Measurements from ENCODE around the gene HACE1.

HACE1 gene

DNA sequence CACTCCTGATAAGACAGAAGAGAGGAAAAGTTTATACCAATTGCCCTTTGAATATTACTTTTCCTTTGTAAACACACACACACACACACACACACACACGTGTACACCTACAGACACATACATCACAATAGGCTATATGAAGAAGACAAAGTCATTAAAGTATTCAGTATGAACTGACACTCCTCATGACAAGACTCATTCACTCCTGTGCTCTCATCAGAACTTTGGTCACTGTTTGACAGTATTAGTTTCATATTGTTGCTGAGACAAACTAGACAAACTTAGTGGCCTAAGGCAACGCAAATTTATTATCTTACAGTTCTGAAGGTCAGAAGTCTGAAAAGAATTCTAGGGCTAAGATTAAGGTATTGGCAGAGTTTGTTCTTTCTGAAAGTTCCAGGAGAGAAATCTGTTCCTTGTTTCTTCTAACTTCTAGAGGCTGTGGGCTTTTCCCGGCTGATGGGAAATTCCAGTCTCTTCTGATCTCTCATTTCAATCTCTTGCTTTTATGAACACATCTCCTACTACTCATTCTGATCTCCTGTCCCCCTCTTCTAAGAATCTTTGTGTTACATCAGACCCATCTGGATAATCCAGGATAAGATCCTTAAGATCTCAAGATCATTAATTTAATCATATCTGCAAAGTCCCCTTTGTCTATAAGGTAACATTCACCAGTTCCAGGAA is 171.3 kb downstream of the HACE1 start:
- TF ChIP-seq, protein P1, sequence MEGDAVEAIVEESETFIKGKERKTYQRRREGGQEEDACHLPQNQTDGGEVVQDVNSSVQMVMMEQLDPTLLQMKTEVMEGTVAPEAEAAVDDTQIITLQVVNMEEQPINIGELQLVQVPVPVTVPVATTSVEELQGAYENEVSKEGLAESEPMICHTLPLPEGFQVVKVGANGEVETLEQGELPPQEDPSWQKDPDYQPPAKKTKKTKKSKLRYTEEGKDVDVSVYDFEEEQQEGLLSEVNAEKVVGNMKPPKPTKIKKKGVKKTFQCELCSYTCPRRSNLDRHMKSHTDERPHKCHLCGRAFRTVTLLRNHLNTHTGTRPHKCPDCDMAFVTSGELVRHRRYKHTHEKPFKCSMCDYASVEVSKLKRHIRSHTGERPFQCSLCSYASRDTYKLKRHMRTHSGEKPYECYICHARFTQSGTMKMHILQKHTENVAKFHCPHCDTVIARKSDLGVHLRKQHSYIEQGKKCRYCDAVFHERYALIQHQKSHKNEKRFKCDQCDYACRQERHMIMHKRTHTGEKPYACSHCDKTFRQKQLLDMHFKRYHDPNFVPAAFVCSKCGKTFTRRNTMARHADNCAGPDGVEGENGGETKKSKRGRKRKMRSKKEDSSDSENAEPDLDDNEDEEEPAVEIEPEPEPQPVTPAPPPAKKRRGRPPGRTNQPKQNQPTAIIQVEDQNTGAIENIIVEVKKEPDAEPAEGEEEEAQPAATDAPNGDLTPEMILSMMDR (IDR thresholded peaks at IDR 0.05; ENCODE audit: insufficient read depth, low read length, poor library complexity, severe bottlenecking), result no peak
- Histone ChIP-seq H3K27me3 (replicated peaks; ENCODE audit: control insufficient read depth, insufficient read depth, low read length) (no peaks in the 10 kb centered on the region), H3K4me3 (replicated peaks; ENCODE audit: low read depth, low read length) (no peak overlapping the region), H3K36me3 (ENCODE audit: control insufficient read depth, insufficient read depth, low read length) (no peaks in the 10 kb centered on the region)
- DNase-seq (ENCODE audit: extremely low read depth, insufficient read length), result peak; percentile 13

- no peak for DNase-seq (ENCODE audit: extremely low read depth, insufficient read length)
- TF ChIP-seq, protein P1 (IDR thresholded peaks at IDR 0.05; ENCODE audit: insufficient read depth, low read length, poor library complexity, severe bottlenecking), result no peak
- Histone ChIP-seq H3K36me3 (ENCODE audit: control insufficient read depth, insufficient read depth, low read length) (no peaks in the 10 kb centered on the region), H3K27me3 (replicated peaks; ENCODE audit: control insufficient read depth, insufficient read depth, low read length) (no peaks in the 10 kb centered on the region), H3K4me3 (replicated peaks; ENCODE audit: low read depth, low read length) (no peak overlapping the region)
Measured at GRCh38 chr6:104686550-104687175, 173.1 kb downstream of the HACE1 start.

DNA sequence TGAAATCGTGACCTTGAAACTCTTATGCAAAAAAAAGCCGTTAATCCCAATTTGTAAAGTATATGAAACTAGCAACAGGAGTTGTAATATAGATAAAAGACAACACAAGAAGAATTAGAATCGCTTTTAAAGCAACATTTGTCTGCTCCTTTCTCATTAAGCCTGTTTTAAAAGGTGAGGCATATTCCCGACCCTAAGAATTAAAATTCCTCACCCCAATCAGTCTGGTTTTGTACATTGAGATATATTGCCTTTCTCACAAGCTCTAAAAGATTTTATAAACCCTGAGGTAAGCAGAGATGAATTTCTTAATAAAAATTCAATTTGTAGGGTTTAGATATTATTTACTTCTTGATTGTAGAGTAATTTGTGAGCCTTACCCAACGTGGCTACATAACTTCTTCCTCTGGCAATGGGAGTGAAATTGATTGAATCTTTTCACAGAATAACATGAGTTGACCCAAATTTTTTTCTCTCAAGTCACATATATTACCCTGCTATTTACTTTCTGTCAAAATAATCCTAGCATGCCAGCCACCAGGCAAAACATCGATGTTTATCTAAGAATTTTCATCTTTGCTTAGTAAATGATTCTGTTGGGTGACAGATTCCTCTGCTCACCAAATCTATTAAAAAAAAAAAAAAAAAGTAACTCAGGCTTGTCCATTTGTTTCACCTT is 173.7 kb downstream of the HACE1 start:
- H3K27me3 ChIP-seq (replicated peaks; ENCODE audit: control insufficient read depth, insufficient read depth, low read length), result no peaks in the 10 kb centered on the region
- no peaks in the 10 kb centered on the region for H3K36me3 ChIP-seq (ENCODE audit: control insufficient read depth, insufficient read depth, low read length)
- no peak for DNase-seq (ENCODE audit: extremely low read depth, insufficient read length)
- H3K4me3 ChIP-seq (replicated peaks; ENCODE audit: low read depth, low read length), result no peak overlapping the region
- TF ChIP-seq, protein P1 (IDR thresholded peaks at IDR 0.05; ENCODE audit: insufficient read depth, low read length, poor library complexity, severe bottlenecking), result no peak

DNA sequence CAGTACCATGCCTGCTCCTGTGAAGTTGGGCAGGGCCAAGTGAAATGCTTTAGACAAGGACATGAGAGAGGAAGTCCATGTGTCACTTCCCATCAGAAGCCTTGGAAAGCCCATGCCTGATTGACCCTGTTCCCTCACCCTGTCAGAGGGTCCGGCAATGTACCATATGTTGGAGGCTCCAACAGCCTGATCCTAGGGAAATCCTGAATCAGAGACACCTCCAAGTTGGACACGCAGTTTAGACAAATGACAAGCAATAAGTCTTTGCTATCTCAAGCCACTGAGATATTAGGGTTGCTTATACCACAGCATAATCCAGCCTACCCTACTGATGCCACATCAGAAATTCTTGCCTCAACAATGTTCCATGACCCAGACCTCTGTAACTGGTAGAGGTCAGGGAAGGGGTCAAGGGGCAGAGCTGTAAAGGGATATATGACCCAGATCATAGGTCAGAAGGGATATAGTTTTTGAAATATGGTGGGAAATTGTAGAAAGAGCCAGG is 174.8 kb downstream of the HACE1 start:
- Histone ChIP-seq H3K4me3 (replicated peaks; ENCODE audit: low read depth, low read length) (no peak overlapping the region), H3K36me3 (ENCODE audit: control insufficient read depth, insufficient read depth, low read length) (no peaks in the 10 kb centered on the region), H3K27me3 (replicated peaks; ENCODE audit: control insufficient read depth, insufficient read depth, low read length) (no peaks in the 10 kb centered on the region)
- no peak for DNase-seq (ENCODE audit: extremely low read depth, insufficient read length)
- TF ChIP-seq, protein P1 (IDR thresholded peaks at IDR 0.05; ENCODE audit: insufficient read depth, low read length, poor library complexity, severe bottlenecking), result no peak

GRCh38 chr6:104683809-104684208 is 175.9 kb downstream of the HACE1 start:
- Histone ChIP-seq H3K4me3 (replicated peaks; ENCODE audit: low read depth, low read length) (no peak overlapping the region), H3K27me3 (replicated peaks; ENCODE audit: control insufficient read depth, insufficient read depth, low read length) (no peaks in the 10 kb centered on the region), H3K36me3 (ENCODE audit: control insufficient read depth, insufficient read depth, low read length) (no peaks in the 10 kb centered on the region)
- no peak for DNase-seq (ENCODE audit: extremely low read depth, insufficient read length)
- TF ChIP-seq, protein P1 (IDR thresholded peaks at IDR 0.05; ENCODE audit: insufficient read depth, low read length, poor library complexity, severe bottlenecking), result no peak
